SH-SY5Y (cell line): ENCODE results near the gene PHOSPHO2.

ENCODE experiments used
- GATA2 ChIP-seq: IDR thresholded peaks from 2 replicates; pipeline ENCODE4 v1.6.1; 2011; ENCODE audit warnings: mild to moderate bottlenecking, low read depth, low read length
- GATA3 ChIP-seq: IDR thresholded peaks from 2 replicates; pipeline ENCODE4 v1.6.1; 2011; ENCODE audit warnings: low read depth, mild to moderate bottlenecking, low read length, moderate library complexity

PHOSPHO2 gene

GRCh38 chr2:169672406-169672805 lies 21.9 kb upstream of the PHOSPHO2 start:
- no peak for TF ChIP-seq GATA3
- TF ChIP-seq GATA2 = no peak

DNA sequence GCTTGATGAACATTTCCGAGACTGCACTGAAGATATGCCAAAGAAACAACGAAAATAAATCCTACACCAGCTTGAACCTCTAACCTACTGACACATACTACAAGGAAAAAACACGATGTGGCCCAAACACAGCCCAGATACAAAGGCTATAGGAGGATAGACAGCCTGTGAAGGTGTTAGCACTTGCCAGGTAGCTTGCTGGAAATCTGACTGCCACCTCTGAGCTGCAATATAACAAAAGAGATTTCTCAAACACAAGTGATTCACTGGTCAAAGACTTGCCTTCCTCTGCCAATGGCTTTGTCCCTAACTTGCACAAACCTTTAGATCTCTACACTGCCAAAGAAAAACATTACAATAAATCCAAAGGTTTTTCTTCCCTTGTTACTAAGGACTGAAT lies 21.2 kb upstream of the PHOSPHO2 start:
- TF ChIP-seq GATA2 = no peak
- TF ChIP-seq GATA3 = no peak

DNA sequence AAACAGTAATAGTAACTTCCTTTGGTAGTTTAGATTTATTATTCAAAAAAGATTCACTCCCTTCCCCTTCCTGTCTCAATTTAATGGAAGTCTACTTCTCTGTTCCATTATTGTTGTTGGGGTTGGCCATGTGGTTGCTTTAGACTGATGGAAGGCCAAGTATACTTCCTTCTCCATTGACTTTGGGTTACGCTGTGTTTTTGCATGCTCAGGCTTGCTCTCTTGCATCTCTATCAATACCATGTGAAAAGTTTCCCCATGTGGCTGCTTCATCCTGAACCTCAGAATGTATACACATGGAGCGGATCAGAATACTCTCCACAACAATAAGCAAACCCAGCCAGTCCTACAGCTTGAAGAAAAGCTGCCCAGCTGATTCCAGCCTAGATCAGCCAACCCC lies 20.3 kb upstream of the PHOSPHO2 start:
- no peak for TF ChIP-seq GATA3
- TF ChIP-seq GATA2 = no peak

DNA sequence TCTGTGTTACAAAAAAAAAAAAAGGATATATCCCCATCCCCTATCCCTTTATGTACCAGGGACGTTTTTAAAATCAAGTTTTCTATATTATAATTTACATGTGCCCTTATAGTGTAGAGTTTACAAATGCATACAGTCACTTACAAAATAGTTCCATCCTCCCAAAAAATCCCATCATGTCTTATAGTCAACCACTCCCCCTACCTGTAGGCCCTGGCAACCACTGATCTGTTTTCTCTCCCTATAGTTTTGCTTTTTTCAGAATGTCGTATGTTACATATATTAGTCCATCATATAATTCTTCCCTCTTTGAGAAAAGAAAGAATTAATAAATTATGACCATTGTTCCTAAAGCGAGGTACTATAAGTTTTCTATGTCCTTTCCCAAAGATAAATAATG lies 17.9 kb upstream of the PHOSPHO2 start:
- TF ChIP-seq GATA3 (no peak), GATA2 (no peak)

DNA sequence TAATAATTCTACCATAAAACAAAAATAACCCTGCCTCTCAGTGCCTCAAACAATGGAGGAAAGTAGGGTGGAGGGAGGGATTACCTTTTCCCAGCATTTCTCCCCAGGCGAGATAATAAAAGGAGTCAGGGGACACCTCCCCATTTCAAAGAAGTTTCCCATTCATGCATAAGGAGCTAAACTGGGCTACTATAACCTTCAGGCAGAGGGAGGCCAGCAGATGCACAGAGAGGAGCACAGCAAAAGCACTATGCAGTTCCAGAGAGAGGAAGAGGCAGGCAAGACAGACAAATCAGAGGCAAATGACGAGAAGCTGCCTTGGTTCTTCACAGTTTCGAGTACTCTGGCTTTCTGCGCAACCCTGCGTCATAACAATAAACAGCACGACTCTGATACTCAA lies 17.4 kb upstream of the PHOSPHO2 start:
- no peak for TF ChIP-seq GATA2
- no peak for TF ChIP-seq GATA3

DNA sequence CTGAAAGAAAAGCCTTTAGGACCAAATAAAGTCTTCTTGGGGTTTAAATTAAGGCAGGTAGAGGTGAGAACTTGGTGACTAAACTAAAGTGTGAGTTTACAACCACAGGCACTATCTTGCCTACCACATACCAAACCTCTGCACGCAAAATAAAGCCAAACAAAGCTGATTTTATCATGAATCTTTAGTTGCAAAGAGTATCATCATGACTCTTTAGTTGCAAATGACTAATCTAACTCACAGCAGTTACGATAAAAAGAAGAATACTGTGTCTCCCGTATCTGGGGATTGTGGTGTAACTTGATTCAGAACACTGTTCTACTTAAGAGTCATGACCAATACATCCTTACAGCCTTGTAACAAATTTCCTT lies 11.2 kb upstream of the PHOSPHO2 start:
- TF ChIP-seq GATA2 = no peak
- TF ChIP-seq GATA3 = no peak

GRCh38 chr2:169683425-169684134 lies 10.7 kb upstream of the PHOSPHO2 start:
- no peak for TF ChIP-seq GATA2
- TF ChIP-seq GATA3 = no peak

DNA sequence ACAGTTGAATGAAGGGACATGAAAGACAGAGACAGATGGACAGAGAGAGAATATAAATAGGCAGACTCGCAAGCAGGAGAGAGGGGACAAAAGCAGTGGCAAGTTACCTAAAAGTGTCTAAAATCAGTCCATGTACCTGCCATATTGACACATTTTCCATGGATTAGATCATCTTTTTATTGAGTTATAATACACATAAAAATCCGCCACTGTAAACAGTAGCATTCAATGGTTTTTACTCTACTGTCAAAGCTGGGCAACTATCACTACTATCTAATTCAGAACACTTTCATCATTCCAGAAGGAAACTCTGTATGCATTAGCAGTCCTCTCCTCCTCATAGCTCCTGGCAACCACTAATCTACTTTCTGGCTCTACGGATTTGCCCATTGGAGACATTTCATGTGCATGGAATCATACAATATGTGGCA lies 10.1 kb upstream of the PHOSPHO2 start:
- TF ChIP-seq GATA2 (no peak), GATA3 (no peak)

DNA sequence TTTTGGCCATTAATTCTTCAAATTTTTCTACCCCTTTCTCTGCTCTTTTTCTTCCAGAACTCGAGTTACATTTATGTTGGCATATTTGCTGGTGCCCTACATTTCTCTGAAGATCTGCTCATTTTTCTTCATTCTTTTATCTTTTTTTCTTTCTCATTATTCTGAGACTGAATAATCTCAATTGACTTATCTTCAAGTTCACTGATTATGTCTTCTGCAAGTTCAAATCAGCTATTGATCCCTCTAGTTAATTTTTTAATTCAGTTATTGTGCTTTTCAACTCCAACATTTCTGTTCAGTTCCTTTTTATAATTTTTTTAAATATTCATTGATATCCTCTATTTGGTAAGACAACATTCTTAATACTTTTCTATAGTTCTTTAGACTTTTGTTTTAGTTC lies 3.3 kb upstream of the PHOSPHO2 start:
- TF ChIP-seq GATA3 (no peak), GATA2 (no peak)

DNA sequence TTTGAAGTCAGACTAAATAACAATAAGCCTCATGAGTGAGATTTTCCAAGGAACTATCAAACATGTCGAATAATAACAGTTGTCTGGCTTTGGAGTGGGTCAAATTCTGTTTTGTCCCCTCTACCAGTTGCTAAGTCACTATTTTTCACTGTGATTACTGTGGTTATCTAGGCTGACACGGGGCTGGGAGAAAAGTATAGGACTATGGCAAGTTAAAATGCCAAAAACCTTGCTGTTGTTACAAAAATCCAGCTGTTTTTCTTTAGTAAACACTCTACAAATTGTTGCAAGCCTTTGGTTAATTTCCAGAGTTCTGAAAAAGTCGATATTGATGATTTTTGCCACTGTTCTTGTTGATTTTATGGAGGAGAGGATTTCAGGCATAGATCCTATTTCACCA lies 1.6 kb upstream of the PHOSPHO2 start:
- TF ChIP-seq GATA3 (no peak), GATA2 (no peak)

- TF ChIP-seq GATA3 (no peak), GATA2 (no peak)
These were observed 909 bp upstream of the PHOSPHO2 start for GRCh38 chr2:169693360-169693759.

- TF ChIP-seq GATA3 = no peak
- no peak for TF ChIP-seq GATA2
These were observed 608 bp downstream of the PHOSPHO2 start for GRCh38 chr2:169694894-169695260.

DNA sequence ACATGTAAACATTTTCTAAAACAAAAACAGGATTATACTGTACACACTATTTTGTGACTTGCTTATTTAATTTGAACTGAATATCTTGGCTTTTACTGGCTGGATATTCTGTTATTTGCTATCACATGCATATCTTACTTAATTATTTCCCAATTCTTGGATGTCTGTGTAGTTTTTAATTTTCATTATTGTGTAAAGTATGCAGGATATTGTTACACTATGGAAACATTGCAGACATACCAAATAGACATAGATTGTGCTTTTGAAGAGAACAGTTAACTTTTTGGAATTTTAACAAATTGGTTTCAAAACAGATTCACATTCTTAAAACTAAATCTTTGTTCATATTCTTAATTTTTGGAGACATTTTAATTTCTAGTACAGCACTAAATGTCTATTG lies 2.1 kb downstream of the PHOSPHO2 start:
- no peak for TF ChIP-seq GATA3

GRCh38 chr2:169702996-169703395 lies 8.7 kb downstream of the PHOSPHO2 start:
- TF ChIP-seq GATA2 (no peak), GATA3 (no peak)

- TF ChIP-seq GATA2 (no peak), GATA3 (no peak)
These were observed 10.0 kb downstream of the PHOSPHO2 start for GRCh38 chr2:169704160-169704708.

DNA sequence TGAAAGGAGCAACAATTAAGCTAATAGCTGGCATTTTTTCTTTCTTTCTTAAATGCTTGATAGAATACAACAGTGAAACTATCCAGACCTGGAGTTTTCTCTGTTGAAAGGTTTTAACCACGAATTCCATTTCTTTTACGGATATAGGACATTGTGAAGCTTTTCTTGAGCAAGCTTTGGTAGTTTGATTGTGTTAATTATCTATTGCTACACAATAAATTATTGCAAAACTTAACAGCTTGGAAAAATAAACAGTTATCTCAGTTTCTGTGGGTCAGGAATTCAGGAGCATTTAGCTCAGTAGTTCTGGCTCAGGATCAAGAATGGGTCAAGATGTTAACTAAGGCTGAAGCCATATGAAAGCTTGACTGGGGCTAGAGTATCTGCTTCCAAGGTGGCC lies 11.7 kb downstream of the PHOSPHO2 start:
- TF ChIP-seq GATA2 (no peak), GATA3 (no peak)
